SW 1271 (cell line): ENCODE measurements around the gene NOTCH1.

ENCODE experiments used
- DNase-seq, 2 experiments: peaks; one replicate each; lab custom pipeline; 2025; lab: John Stamatoyannopoulos, UW

The NOTCH1 gene

GRCh38 chr9:136485049-136486045 is 60.5 kb downstream of the NOTCH1 start:
- peak in 1 of 2 experiments; percentile 79 for DNase-seq

- DNase-seq = peak in 1 of 2 experiments; percentile 27
Observed at GRCh38 chr9:136484153-136485048, 61.4 kb downstream of the NOTCH1 start.

GRCh38 chr9:136483589-136484152 is 62.2 kb downstream of the NOTCH1 start:
- peak; percentile 80 to 92 for DNase-seq

- DNase-seq = peak; percentile 87 to 99
Observed at GRCh38 chr9:136482793-136483588, 62.9 kb downstream of the NOTCH1 start, which contains the start of gene SEC16A. Gene SEC16A (minus strand): TSS chr9:136483040. CDS start chr9:136477615, 5,425 bp downstream.

GRCh38 chr9:136482046-136482792 is 63.6 kb downstream of the NOTCH1 start:
- peak in 1 of 2 experiments; percentile 63 for DNase-seq

GRCh38 chr9:136481558-136481957 is 64.3 kb downstream of the NOTCH1 start:
- no peak for DNase-seq

GRCh38 chr9:136476369-136477150 is 69.3 kb downstream of the NOTCH1 start:
- no peak for DNase-seq

- no peak for DNase-seq
Observed at GRCh38 chr9:136474974-136475865, 70.6 kb downstream of the NOTCH1 start.

- no peak for DNase-seq
Observed at GRCh38 chr9:136474021-136474640, 71.7 kb downstream of the NOTCH1 start.

- DNase-seq = no peak
Observed at GRCh38 chr9:136473354-136473721, 72.5 kb downstream of the NOTCH1 start.

GRCh38 chr9:136472640-136473353 is 73.1 kb downstream of the NOTCH1 start:
- no peak for DNase-seq

- DNase-seq = no peak
Observed at GRCh38 chr9:136471802-136472487, 73.9 kb downstream of the NOTCH1 start.

GRCh38 chr9:136470792-136471469 is 74.9 kb downstream of the NOTCH1 start:
- DNase-seq = no peak

- no peak for DNase-seq
Observed at GRCh38 chr9:136470356-136470755, 75.5 kb downstream of the NOTCH1 start.

GRCh38 chr9:136467766-136468165 is 78.1 kb downstream of the NOTCH1 start:
- DNase-seq = no peak

GRCh38 chr9:136466155-136466541 is 79.7 kb downstream of the NOTCH1 start:
- no peak for DNase-seq
